Rectal smooth muscle tissue (tissue), 1 donor: ENCODE data around the gene NLRC3.

ENCODE experiments used
- H3K27ac ChIP-seq: one replicate; pipeline ENCODE4 v1.7.0; 2013; ENCODE audit warnings: low read depth, low read length, inconsistent platforms
- H3K27me3 ChIP-seq: one replicate; pipeline ENCODE4 v1.7.0; 2013; ENCODE audit warnings: low read length; ENCODE audit not compliant: control insufficient read depth, insufficient read depth
- H3K36me3 ChIP-seq: one replicate; pipeline ENCODE4 v1.7.0; 2013; ENCODE audit warnings: low read length; ENCODE audit not compliant: control insufficient read depth, insufficient read depth
- H3K4me1 ChIP-seq: one replicate; pipeline ENCODE4 v1.7.0; 2013; ENCODE audit warnings: low read length; ENCODE audit not compliant: control insufficient read depth, insufficient read depth
- H3K4me3 ChIP-seq: one replicate; pipeline ENCODE4 v1.7.0; 2013; ENCODE audit warnings: low read length
- H3K9ac ChIP-seq: one replicate; pipeline ENCODE4 v1.7.0; 2013; ENCODE audit warnings: low read length

The NLRC3 gene

GRCh38 chr16:3595521-3596021, 18.4 kb upstream of the NLRC3 start:
- no peaks in the 10 kb centered on the region for H3K36me3 ChIP-seq
- no peak overlapping the region for H3K4me3 ChIP-seq
- H3K27me3 ChIP-seq, result no peaks in the 10 kb centered on the region
- H3K4me1 ChIP-seq, result no peaks in the 10 kb centered on the region
- no peak overlapping the region for H3K9ac ChIP-seq
- H3K27ac ChIP-seq, result no peak overlapping the region

GRCh38 chr16:3595110-3595486, 17.9 kb upstream of the NLRC3 start:
- H3K36me3 ChIP-seq, result no peaks in the 10 kb centered on the region
- H3K4me3 ChIP-seq, result no peak overlapping the region
- no peak overlapping the region for H3K9ac ChIP-seq
- no peak overlapping the region for H3K27ac ChIP-seq
- no peaks in the 10 kb centered on the region for H3K4me1 ChIP-seq
- H3K27me3 ChIP-seq, result no peaks in the 10 kb centered on the region

- H3K27me3 ChIP-seq, result no peaks in the 10 kb centered on the region
- H3K27ac ChIP-seq, result no peak overlapping the region
- H3K9ac ChIP-seq, result no peak overlapping the region
- H3K4me1 ChIP-seq, result no peaks in the 10 kb centered on the region
- no peaks in the 10 kb centered on the region for H3K36me3 ChIP-seq
- H3K4me3 ChIP-seq, result no peak overlapping the region
Observed at GRCh38 chr16:3594316-3595109, 17.3 kb upstream of the NLRC3 start.

GRCh38 chr16:3592559-3592958, 15.4 kb upstream of the NLRC3 start:
- no peaks in the 10 kb centered on the region for H3K4me1 ChIP-seq
- no peak overlapping the region for H3K4me3 ChIP-seq
- no peak overlapping the region for H3K27ac ChIP-seq
- H3K36me3 ChIP-seq, result no peaks in the 10 kb centered on the region
- no peak overlapping the region for H3K9ac ChIP-seq
- H3K27me3 ChIP-seq, result no peaks in the 10 kb centered on the region

- Histone ChIP-seq H3K27ac (no peak overlapping the region), H3K9ac (no peak overlapping the region), H3K36me3 (no peaks in the 10 kb centered on the region), H3K4me3 (no peak overlapping the region), H3K27me3 (no peaks in the 10 kb centered on the region), H3K4me1 (no peaks in the 10 kb centered on the region)
Observed at GRCh38 chr16:3591991-3592390, 14.8 kb upstream of the NLRC3 start.

GRCh38 chr16:3591436-3591803, 14.2 kb upstream of the NLRC3 start:
- Histone ChIP-seq H3K9ac (no peak overlapping the region), H3K4me3 (no peak overlapping the region), H3K27ac (no peak overlapping the region), H3K4me1 (no peaks in the 10 kb centered on the region), H3K36me3 (no peaks in the 10 kb centered on the region), H3K27me3 (no peaks in the 10 kb centered on the region)

- H3K9ac ChIP-seq, result no peak overlapping the region
- no peaks in the 10 kb centered on the region for H3K36me3 ChIP-seq
- no peaks in the 10 kb centered on the region for H3K27me3 ChIP-seq
- no peak overlapping the region for H3K27ac ChIP-seq
- no peaks in the 10 kb centered on the region for H3K4me1 ChIP-seq
- no peak overlapping the region for H3K4me3 ChIP-seq
Observed at GRCh38 chr16:3590736-3591435, 13.7 kb upstream of the NLRC3 start.

- Histone ChIP-seq H3K4me3 (no peak overlapping the region), H3K9ac (no peak overlapping the region), H3K27ac (no peak overlapping the region), H3K27me3 (no peaks in the 10 kb centered on the region), H3K36me3 (no peaks in the 10 kb centered on the region), H3K4me1 (no peaks in the 10 kb centered on the region)
Observed at GRCh38 chr16:3589991-3590701, 12.9 kb upstream of the NLRC3 start.

- H3K27ac ChIP-seq, result no peak overlapping the region
Observed at GRCh38 chr16:3589441-3589921, 12.3 kb upstream of the NLRC3 start.

GRCh38 chr16:3589001-3589400, 11.8 kb upstream of the NLRC3 start:
- no peaks in the 10 kb centered on the region for H3K4me1 ChIP-seq
- peaks cover 4% of the 10 kb centered on the region for H3K36me3 ChIP-seq
- no peaks in the 10 kb centered on the region for H3K27me3 ChIP-seq
- no peak overlapping the region for H3K4me3 ChIP-seq
- H3K9ac ChIP-seq, result no peak overlapping the region
- H3K27ac ChIP-seq, result no peak overlapping the region

More at GRCh38 chr16:3589441-3589921, 12.3 kb upstream of the NLRC3 start:
- peaks cover 1% of the 10 kb centered on the region for H3K36me3 ChIP-seq
- no peak overlapping the region for H3K4me3 ChIP-seq
- no peaks in the 10 kb centered on the region for H3K27me3 ChIP-seq
- H3K4me1 ChIP-seq, result no peaks in the 10 kb centered on the region
- H3K9ac ChIP-seq, result no peak overlapping the region

- Histone ChIP-seq H3K4me1 (no peaks in the 10 kb centered on the region), H3K27me3 (no peaks in the 10 kb centered on the region), H3K36me3 (peaks cover 6% of the 10 kb centered on the region), H3K27ac (no peak overlapping the region), H3K9ac (no peak overlapping the region), H3K4me3 (no peak overlapping the region)
Observed at GRCh38 chr16:3587547-3588110, 10.4 kb upstream of the NLRC3 start.

GRCh38 chr16:3584412-3584811, 7.2 kb upstream of the NLRC3 start:
- H3K9ac ChIP-seq, result peak overlapping the region; percentile 11
- no peak overlapping the region for H3K27ac ChIP-seq
- no peak overlapping the region for H3K4me3 ChIP-seq
- H3K36me3 ChIP-seq, result peaks cover 6% of the 10 kb centered on the region
- peaks cover 5% of the 10 kb centered on the region for H3K27me3 ChIP-seq
- no peaks in the 10 kb centered on the region for H3K4me1 ChIP-seq
